ENCODE results near the gene RREB1.

RREB1 gene

DNA sequence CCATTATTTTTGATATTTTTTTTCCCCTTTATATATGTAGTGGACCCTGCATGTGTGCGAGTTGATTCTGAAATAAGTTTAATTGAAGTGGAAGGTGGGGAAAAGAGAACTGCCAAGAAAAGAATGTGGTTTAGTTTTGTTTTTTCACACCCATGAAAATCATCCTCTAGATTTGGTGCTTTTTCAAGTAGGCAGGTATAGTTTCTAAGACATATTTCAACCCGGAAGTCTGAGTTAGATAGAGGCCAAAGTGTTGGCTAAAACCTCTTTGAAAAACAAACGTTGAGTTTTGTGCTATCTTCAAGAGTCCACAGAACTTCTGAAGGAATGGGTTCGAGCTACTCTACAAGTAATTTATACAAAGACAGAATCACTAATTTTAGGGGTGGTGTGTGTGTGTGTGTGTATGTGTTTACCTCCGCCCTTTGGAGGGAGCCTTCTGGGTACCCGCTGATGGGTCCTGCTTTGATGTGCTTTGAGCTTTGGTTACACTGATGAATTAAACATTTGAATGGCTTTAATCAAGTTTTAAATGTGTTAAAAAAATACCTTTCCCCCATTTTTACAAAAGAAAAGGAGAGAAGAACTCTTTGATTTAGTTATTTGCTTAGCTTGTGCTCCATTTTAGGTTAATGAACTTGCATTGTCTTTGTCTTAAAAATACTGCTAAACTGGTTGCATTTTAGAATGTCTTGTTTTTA, 2.5 kb downstream of the RREB1 start:
- TF ChIP-seq, protein P1, sequence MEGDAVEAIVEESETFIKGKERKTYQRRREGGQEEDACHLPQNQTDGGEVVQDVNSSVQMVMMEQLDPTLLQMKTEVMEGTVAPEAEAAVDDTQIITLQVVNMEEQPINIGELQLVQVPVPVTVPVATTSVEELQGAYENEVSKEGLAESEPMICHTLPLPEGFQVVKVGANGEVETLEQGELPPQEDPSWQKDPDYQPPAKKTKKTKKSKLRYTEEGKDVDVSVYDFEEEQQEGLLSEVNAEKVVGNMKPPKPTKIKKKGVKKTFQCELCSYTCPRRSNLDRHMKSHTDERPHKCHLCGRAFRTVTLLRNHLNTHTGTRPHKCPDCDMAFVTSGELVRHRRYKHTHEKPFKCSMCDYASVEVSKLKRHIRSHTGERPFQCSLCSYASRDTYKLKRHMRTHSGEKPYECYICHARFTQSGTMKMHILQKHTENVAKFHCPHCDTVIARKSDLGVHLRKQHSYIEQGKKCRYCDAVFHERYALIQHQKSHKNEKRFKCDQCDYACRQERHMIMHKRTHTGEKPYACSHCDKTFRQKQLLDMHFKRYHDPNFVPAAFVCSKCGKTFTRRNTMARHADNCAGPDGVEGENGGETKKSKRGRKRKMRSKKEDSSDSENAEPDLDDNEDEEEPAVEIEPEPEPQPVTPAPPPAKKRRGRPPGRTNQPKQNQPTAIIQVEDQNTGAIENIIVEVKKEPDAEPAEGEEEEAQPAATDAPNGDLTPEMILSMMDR (IDR thresholded peaks at IDR 0.05) = no peak

DNA sequence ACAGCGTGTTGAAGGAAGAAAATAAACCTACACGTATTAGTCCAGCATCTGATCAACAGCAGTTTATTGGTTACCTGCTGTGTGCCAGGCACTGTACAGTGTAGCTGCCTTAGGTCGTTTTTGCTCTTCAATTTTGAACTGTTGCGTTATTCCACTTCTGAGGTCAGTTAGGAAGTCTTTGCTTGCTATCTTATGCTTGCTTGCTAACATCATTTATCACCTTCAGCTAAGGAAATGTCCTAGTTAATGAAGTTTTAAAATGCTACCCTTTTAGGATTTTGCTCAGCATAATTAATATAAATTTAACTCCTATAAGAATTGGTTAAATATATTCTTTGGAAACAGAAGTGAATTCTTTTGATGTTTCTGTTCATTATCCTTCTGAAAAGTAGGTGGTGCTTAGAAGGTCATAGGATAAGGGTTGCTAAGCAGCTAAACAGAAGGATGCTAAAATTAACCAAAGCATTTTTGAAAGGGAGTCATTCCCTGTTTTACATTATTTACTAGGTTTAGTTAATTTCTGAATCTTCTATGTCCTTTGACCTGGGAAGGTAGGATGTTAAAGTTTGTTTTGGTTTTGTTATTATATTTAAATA, 3.4 kb downstream of the RREB1 start:
- TF ChIP-seq, protein P1 (IDR thresholded peaks at IDR 0.05) = no peak

DNA sequence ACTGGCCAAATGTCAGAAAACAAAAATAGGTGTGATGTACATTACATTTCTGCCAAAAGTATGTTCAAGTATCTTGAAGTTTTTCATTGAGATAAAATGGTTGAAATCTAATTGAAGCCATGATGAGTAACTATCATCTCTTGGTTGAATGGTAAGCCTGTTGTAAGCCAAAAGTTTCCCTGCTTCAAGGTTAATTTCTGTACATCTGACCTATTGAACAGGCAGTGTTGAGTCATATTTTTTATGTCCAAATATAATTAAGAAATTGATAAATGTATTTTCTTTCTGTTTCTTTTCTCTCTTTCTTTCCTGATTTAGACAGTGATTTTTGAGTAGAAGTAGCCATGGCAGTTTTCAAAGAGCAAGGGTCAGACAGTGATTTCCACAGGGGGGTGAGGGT, 4.4 kb downstream of the RREB1 start:
- TF ChIP-seq, protein P1 (IDR thresholded peaks at IDR 0.05) = no peak

DNA sequence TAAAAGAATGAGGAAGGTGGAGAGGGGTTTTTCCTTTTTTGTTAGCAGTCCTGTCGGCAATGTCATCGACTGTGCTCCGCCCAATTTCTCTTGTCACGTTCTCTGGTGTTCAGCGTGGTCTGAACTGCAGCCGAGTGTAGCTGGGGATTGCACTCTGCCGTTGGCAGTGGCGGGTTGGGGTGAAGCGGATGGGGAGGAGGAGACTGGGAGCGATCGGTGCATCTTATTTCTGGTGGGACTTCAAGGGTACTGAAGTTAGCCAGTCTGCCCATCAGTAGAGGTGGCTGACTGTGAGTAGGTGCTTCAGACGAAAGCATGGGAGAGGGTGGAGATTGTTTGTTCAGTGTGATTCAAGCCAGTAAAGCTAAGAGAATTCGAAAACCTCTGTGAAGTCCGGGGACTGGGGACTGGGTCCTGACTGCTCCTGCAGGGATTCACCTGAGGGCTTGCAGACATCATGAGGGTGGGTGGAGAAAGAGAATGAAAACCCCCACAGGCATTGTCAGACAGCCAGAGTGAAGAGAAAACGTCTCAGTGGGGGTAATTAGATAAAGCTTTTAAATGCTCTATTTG, 5.1 kb downstream of the RREB1 start:
- TF ChIP-seq, protein P1 (IDR thresholded peaks at IDR 0.05) = no peak

DNA sequence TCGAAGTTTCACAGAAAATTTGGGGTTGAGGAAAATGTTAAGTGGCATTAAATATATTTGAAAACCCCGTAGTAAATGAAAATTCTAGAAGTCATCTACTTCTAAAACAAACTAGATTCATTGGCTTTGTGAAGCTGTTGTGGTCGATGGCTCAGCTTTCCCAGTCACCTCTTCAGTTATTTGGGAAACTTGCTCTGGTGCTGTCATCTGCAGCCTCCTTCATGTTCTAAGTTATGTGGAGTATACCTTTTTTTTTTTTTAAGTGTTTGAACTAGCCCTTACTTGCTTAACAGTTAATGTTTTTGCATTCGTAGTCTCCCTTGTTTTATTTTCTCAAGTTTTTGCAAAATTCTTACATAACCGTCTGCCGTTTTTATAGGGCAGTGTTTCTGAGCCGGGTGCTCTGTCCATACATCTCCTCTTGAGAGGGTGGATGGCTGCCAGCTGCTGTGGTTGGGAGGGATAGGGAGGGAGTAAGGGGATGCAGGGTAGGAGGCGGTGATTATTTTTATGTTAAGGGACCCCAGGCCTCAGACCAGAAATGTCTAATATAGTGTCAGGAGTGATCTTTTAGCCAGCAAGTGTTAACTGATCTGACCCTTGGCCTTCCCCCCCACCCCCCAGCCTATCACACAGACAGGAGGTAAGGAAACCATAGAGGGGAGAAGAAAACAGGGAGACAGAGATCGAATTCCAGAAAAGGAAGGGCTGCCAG, 7.1 kb downstream of the RREB1 start:
- TF ChIP-seq, protein P1 (IDR thresholded peaks at IDR 0.05) = no peak

DNA sequence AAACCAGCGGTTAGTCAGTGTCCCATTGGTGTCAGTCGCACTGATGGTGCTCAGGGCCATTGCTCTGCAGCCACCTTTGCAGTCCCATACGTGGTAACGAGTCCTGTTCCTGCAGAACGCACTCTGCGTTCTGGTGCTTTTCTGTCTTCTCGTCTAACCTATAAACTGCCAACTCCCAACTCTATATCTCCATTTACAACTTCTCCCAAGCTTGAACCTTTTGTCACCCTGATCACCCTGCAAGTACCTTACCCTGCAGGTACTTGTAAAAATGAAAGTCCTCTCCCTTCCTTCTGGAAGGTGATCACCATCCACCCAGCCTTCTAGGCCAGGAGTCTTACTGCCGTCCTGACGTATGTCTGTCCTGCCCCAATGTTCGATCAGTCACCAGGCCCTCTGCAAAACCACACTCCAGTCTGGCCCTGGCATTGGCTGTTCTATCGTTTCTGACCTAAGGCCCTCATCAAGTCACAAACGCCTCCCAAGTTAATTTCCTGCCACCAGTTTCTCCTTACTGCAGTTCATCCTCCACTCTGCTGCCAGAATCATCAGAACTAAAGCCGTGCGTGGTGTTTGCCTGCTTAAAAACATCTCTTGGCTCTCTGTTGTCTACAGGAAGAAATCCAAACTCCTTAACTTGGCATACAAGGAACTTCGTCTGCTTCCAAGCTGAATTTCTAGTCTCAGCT, 7.9 kb downstream of the RREB1 start:
- TF ChIP-seq, protein P1 (IDR thresholded peaks at IDR 0.05) = no peak

DNA sequence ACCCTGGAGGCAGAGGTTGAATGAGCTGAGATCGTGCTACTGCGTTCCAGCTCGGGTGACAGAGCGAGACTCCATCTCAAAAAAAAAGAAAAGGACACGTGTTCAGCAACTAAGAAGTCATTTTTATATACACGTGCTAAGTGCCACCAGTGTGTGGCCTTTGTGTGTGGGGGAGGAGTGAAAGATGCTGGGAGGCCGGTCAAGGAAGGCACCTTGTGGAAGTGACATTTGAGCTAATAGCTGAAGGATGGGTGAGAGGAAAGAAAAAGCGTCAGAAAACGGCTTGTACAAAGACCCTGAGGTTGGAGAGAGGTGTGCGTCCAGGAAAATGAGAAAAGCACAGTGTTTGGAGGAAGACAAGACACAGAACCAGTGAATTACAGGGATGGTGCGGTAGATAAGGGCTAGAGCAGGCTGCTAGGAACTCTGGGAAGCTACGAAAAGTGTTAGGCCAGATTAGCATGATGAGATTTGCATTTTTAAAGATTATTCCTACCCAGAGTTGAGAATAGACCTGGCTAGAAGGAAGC, 11.6 kb downstream of the RREB1 start:
- TF ChIP-seq, protein P1 (IDR thresholded peaks at IDR 0.05) = no peak

Data from LNCAP (cell line).